CD14-positive monocyte (primary cell): Measurements from ENCODE around the gene POLR3A. TPM values are rescaled to one million over a fixed set of nuclear protein-coding genes. Genes with fewer than 3 reads are reported as not detected.

Experiments used
- DNase-seq, 3 donors: peaks; one replicate each; pipeline ENCODE4 v3.0.0-alpha.2; 2011 to 2022
- H2AFZ ChIP-seq: 2 replicates; pipeline ENCODE4 v1.6.0; 2012; ENCODE audit warnings: mild to moderate bottlenecking, low read depth, low read length, inconsistent platforms; ENCODE audit not compliant: insufficient read depth, poor library complexity, severe bottlenecking
- H3K27ac ChIP-seq, 2 donors: 1 replicate in 1 of 2; 2 replicates in 1 of 2; pipeline ENCODE4 v1.5.1; 2012 to 2013; ENCODE audit warnings: low read length in 2 of 2, control low read depth in 1 of 2, inconsistent platforms in 1 of 2, low read depth in 1 of 2, mild to moderate bottlenecking in 1 of 2
- H3K27me3 ChIP-seq, 2 donors: one replicate each; pipeline versions ENCODE4 v1.6.0 to v1.6.1; 2011 to 2013; ENCODE audit warnings: low read length in 2 of 2; ENCODE audit not compliant: control insufficient read depth in 2 of 2, insufficient read depth in 2 of 2
- H3K36me3 ChIP-seq, 2 donors: replicated peaks in 1 of 2; 1 replicate in 1 of 2; 2 replicates in 1 of 2; pipeline versions ENCODE4 v1.5.1 to v1.6.1; 2012 to 2013; ENCODE audit warnings: low read length in 2 of 2, control low read depth in 1 of 2, inconsistent platforms in 1 of 2, mild to moderate bottlenecking in 1 of 2; ENCODE audit not compliant: insufficient read depth in 2 of 2, control insufficient read depth in 1 of 2
- H3K4me1 ChIP-seq, 2 donors: 1 replicate in 1 of 2; 2 replicates in 1 of 2; pipeline versions ENCODE4 v1.5.1 to v1.6.1; 2012 to 2013; ENCODE audit warnings: low read length in 2 of 2, control low read depth in 1 of 2, inconsistent platforms in 1 of 2, mild to moderate bottlenecking in 1 of 2, moderate library complexity in 1 of 2; ENCODE audit not compliant: insufficient read depth in 2 of 2, control insufficient read depth in 1 of 2
- H3K4me2 ChIP-seq: replicated peaks from 2 replicates; pipeline ENCODE3; 2012; ENCODE audit warnings: low read length, moderate library complexity, mild to moderate bottlenecking; ENCODE audit not compliant: poor library complexity, severe bottlenecking; ENCODE audit errors: extremely low read depth
- H3K4me3 ChIP-seq, 3 experiments: fragments of 200-600 bp in 1 of 3; sonication (generic) in 1 of 3; replicated peaks in 1 of 3; 1 replicate in 2 of 3; 2 replicates in 1 of 3; pipeline ENCODE4 v1.5.1; 2011 to 2013; ENCODE audit warnings: low read length in 3 of 3, mild to moderate bottlenecking in 3 of 3, control low read depth in 2 of 3, low read depth in 2 of 3, inconsistent platforms in 1 of 3, moderate library complexity in 1 of 3
- H3K79me2 ChIP-seq: 2 replicates; pipeline ENCODE4 v1.6.0; 2012; ENCODE audit warnings: mild to moderate bottlenecking, control low read depth, inconsistent platforms, low read length, moderate library complexity; ENCODE audit not compliant: insufficient read depth
- H3K9ac ChIP-seq: 2 replicates; pipeline ENCODE4 v1.6.0; 2017; ENCODE audit warnings: low read length, mild to moderate bottlenecking; ENCODE audit not compliant: insufficient read depth, poor library complexity, severe bottlenecking
- H3K9me3 ChIP-seq, 2 donors: replicated peaks in 1 of 2; 1 replicate in 1 of 2; 2 replicates in 1 of 2; pipeline versions ENCODE4 v1.5.1 to v1.6.1; 2012 to 2013; ENCODE audit warnings: low read length in 2 of 2, control low read depth in 1 of 2; ENCODE audit not compliant: control insufficient read depth in 1 of 2, insufficient read depth in 1 of 2
- H4K20me1 ChIP-seq: 2 replicates; pipeline ENCODE4 v1.6.0; 2012; ENCODE audit warnings: mild to moderate bottlenecking, low read length, control low read depth, moderate library complexity; ENCODE audit not compliant: insufficient read depth
- H3K27ac Mint-ChIP-seq, 7 donors: one replicate each; pipeline ENCODE4 v1.8.0; 2020; ENCODE audit warnings: mild to moderate bottlenecking in 7 of 7, mixed read lengths in 7 of 7, moderate library complexity in 6 of 7, inconsistent platforms in 2 of 7
- H3K27me3 Mint-ChIP-seq, 3 donors: one replicate each; pipeline ENCODE4 v1.8.0; 2021 to 2022; ENCODE audit warnings: low read depth in 3 of 3, mild to moderate bottlenecking in 3 of 3, mixed read lengths in 3 of 3, moderate library complexity in 3 of 3, inconsistent platforms in 1 of 3
- H3K36me3 Mint-ChIP-seq, 2 donors: one replicate each; pipeline ENCODE4 v1.8.0; 2020; ENCODE audit warnings: mixed read lengths in 2 of 2, inconsistent platforms in 1 of 2, mild to moderate bottlenecking in 1 of 2
- H3K4me1 Mint-ChIP-seq: one replicate; pipeline ENCODE4 v1.8.0; 2020; ENCODE audit warnings: mild to moderate bottlenecking, mixed read lengths
- H3K4me3 Mint-ChIP-seq, 2 donors: one replicate each; pipeline ENCODE4 v1.8.0; 2020; ENCODE audit warnings: mild to moderate bottlenecking in 2 of 2, mixed read lengths in 2 of 2, moderate library complexity in 1 of 2
- H3K9me3 Mint-ChIP-seq, 7 donors: one replicate each; pipeline ENCODE4 v1.8.0; 2020 to 2022; ENCODE audit warnings: mixed read lengths in 7 of 7, mild to moderate bottlenecking in 6 of 7, moderate library complexity in 6 of 7, inconsistent platforms in 2 of 7
- WGBS: methylation state at CpG from one replicate; pipeline ENCODE4 v1.1.5; 2013; ENCODE audit warnings: missing lambda C conversion rate; ENCODE audit not compliant: insufficient coverage; 5-methylcytosine and 5-hydroxymethylcytosine counted together
- intact Hi-C, 2 donors: fragments of 100-400 bp; cut with micrococcal nuclease; formaldehyde crosslinking; loops; one replicate each; pipeline versions ENCODE4 v1.15.0 to v1.15.1; 2023
- polyA plus RNA-seq, 3 donors: library from polyadenylated mRNA; depleted of rRNA in 1 of 3; unstranded in 2 of 3; stranded (reverse) in 1 of 3; fragments of 300-500 nt in 2 of 3; fragments of >200 nt in 1 of 3; fragmentation: Illumina TruSeq in 2 of 3; gene quantifications; 1 replicate in 2 of 3; 2 replicates in 1 of 3; pipeline ENCODE4 v1.2.3, GENCODE V29; 2012 to 2021
- TF ChIP-seq, protein P1 (sequence below): fragments of 200-600 bp; IDR thresholded peaks from one replicate; pipeline ENCODE4 v1.8.0; 2022; ENCODE audit warnings: antibody characterized with exemption, mild to moderate bottlenecking

Gene POLR3A
- polyA plus RNA-seq, 3 donors = 2.7 to 5.2 (median 4.7) TPM

DNA sequence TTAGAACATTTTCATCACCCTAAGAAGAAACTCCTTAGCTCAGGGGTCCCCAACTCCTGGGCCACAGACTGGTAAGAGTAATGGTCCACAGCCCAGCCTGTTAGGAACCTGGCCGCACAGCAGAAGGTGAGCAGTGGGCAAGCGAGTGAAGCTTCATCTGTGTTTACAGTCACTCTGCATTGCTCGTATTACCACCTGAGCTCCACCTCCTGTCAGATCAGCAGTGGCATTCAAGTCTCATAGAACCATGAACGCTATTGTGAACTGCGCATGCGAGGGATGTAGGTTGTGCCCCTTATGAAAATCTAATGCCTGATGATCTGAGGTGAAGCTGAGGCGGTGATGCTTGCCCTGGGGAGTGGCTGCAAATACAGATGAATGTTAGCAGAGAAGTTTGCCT is 65.4 kb downstream of the POLR3A start:
- H3K27ac ChIP-seq = no peak overlapping the region
- no peaks in the 10 kb centered on the region for H3K79me2 ChIP-seq
- Mint-ChIP-seq H3K9me3 (peaks cover 0 to 12% (median 2%) of the 10 kb centered on the region in 7 donors), H3K27ac (no peak overlapping the region), H3K4me1 (no peaks in the 10 kb centered on the region), H3K36me3 (no peaks in the 10 kb centered on the region), H3K4me3 (no peak overlapping the region), H3K27me3 (peaks cover 2 to 5% (median 3%) of the 10 kb centered on the region in 3 donors)
- H3K9ac ChIP-seq = no peak overlapping the region
- H3K36me3 ChIP-seq = no peaks in the 10 kb centered on the region
- H3K4me1 ChIP-seq = no peaks in the 10 kb centered on the region
- 100% methylated on average over 6 of the region's 7 CpGs for WGBS
- intact Hi-C loops = no loop called here
- H3K27me3 ChIP-seq = no peaks in the 10 kb centered on the region
- no peak overlapping the region for H3K4me2 ChIP-seq
- TF ChIP-seq, protein P1, sequence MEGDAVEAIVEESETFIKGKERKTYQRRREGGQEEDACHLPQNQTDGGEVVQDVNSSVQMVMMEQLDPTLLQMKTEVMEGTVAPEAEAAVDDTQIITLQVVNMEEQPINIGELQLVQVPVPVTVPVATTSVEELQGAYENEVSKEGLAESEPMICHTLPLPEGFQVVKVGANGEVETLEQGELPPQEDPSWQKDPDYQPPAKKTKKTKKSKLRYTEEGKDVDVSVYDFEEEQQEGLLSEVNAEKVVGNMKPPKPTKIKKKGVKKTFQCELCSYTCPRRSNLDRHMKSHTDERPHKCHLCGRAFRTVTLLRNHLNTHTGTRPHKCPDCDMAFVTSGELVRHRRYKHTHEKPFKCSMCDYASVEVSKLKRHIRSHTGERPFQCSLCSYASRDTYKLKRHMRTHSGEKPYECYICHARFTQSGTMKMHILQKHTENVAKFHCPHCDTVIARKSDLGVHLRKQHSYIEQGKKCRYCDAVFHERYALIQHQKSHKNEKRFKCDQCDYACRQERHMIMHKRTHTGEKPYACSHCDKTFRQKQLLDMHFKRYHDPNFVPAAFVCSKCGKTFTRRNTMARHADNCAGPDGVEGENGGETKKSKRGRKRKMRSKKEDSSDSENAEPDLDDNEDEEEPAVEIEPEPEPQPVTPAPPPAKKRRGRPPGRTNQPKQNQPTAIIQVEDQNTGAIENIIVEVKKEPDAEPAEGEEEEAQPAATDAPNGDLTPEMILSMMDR = no peak
- H3K9me3 ChIP-seq = peaks cover 5 to 8% of the 10 kb centered on the region in 2 donors
- no peak overlapping the region for H2AFZ ChIP-seq
- no peak for DNase-seq
- no peaks in the 10 kb centered on the region for H4K20me1 ChIP-seq
- no peak overlapping the region for H3K4me3 ChIP-seq

DNA sequence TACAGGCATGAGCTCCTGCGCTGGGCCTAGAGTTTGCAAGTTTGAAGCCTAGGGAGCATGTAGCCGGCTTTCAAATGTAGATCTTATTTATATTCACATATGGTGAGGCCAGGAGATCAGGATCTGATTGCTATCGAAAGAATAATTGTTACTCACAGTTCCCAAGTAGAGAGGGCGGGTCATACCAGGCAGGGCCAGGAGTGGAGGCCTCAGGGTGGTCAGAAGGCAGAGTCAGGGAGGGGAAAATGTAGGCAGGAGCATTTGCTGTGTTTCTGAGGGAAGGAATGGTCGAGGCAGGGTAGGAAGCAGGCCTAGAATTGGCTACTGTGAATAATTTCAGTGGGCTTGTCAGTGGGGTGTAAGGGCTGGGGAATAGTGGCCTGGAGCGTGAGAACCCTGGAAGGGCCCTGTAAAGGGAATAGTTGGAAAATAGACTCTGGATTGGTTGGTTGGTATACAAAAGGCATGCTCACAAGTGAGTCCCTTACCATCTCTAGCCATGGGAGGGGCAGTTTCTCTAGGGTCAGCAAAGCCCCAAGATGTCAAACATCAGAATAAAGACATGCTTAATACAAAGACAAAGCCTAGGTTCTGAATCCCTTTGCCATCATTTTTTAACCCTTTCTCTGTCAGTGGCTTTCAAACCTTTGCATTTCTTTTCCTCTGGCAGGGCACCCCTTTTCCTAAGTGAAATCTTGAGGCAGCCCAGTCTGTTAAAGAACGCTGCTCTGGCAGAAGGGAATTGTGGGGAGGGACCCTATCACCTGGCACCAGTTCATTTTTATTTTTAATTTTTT is 66.8 kb downstream of the POLR3A start:
- Histone ChIP-seq H3K4me2 (no peak overlapping the region), H3K9me3 (peaks cover 5 to 8% of the 10 kb centered on the region in 2 donors), H3K36me3 (no peaks in the 10 kb centered on the region), H3K4me3 (no peak overlapping the region), H3K79me2 (no peaks in the 10 kb centered on the region), H3K27ac (no peak overlapping the region), H3K27me3 (no peaks in the 10 kb centered on the region), H4K20me1 (no peaks in the 10 kb centered on the region), H3K9ac (no peak overlapping the region), H3K4me1 (no peaks in the 10 kb centered on the region), H2AFZ (no peak overlapping the region)
- TF ChIP-seq, protein P1 = no peak
- H3K4me1 Mint-ChIP-seq = no peaks in the 10 kb centered on the region
- 93% methylated on average over 3 of the region's 7 CpGs for WGBS
- intact Hi-C loops = no loop called here
- no peaks in the 10 kb centered on the region for H3K36me3 Mint-ChIP-seq
- H3K27ac Mint-ChIP-seq = peak overlapping the region in 1 of 7 donors; percentile 31
- DNase-seq = no peak
- no peak overlapping the region for H3K4me3 Mint-ChIP-seq
- peaks cover 0 to 12% (median 2%) of the 10 kb centered on the region in 7 donors for H3K9me3 Mint-ChIP-seq
- peaks cover 2 to 6% (median 3%) of the 10 kb centered on the region in 3 donors for H3K27me3 Mint-ChIP-seq
